Testis (tissue), 3 donors: Measurements from ENCODE around the gene MEGF8. TPM values are rescaled to one million over a fixed set of nuclear protein-coding genes. Genes with fewer than 3 reads are reported as not detected.
A peak's percentile ranks its signal among the peaks of the same experiment; 100 is the strongest.

Experiments
- DNase-seq: peaks from one replicate; pipeline ENCODE4 v3.0.0-alpha.2; 2019
- H3K27ac ChIP-seq, 2 donors: fragments of 200-600 bp; sonication (generic); one replicate each; pipeline ENCODE4 v1.5.1; 2019
- H3K27me3 ChIP-seq: fragments of 200-600 bp; sonication (generic); one replicate; pipeline ENCODE4 v1.5.1; 2019
- H3K36me3 ChIP-seq: fragments of 200-600 bp; sonication (generic); one replicate; pipeline ENCODE4 v1.5.1; 2017; ENCODE audit warnings: low read depth; ENCODE audit errors: missing control alignments
- H3K4me1 ChIP-seq: fragments of 200-600 bp; sonication (generic); one replicate; pipeline ENCODE4 v1.5.1; 2019
- H3K4me3 ChIP-seq, 2 donors: fragments of 200-600 bp; sonication (generic); one replicate each; pipeline ENCODE4 v1.5.1; 2017 to 2019
- H3K9me3 ChIP-seq: fragments of 200-600 bp; sonication (generic); one replicate; pipeline ENCODE4 v1.5.1; 2017
- POLR2A ChIP-seq: fragments of 450-650 bp; IDR thresholded peaks from one replicate; pipeline ENCODE4 v1.6.1; 2017; ENCODE audit warnings: antibody characterized with exemption, mild to moderate bottlenecking, moderate library complexity
- WGBS, 2 donors: methylation state at CpG; one replicate each; pipeline ENCODE4 v1.1.5; 2018; 5-methylcytosine and 5-hydroxymethylcytosine counted together
- intact Hi-C: fragments of 100-400 bp; cut with DNase I; formaldehyde crosslinking; loops from one replicate; pipeline ENCODE4 v1.15.1; 2023; ENCODE audit warnings: low total_unique reads
- polyA plus RNA-seq: library from polyadenylated mRNA; stranded (reverse); fragments of 350-450 nt; fragmentation: Illumina TruSeq; extraction: RNeasy Lipid Tissue Mini Kit (QIAGEN cat#74804); gene quantifications from one replicate; pipeline ENCODE4 v1.2.3, GENCODE V29; 2014; ENCODE audit warnings: low read depth, low replicate concordance; ENCODE audit not compliant: insufficient read depth
- total RNA-seq, 2 donors: library from RNA; depleted of rRNA; stranded (reverse); fragments of >200 nt; gene quantifications; one replicate each; pipeline ENCODE4 v1.2.3, GENCODE V29; 2016
- TF ChIP-seq, protein P1 (sequence below), 3 experiments: fragments of 450-650 bp in 2 of 3; fragments of 200-600 bp in 1 of 3; sonication (generic) in 1 of 3; IDR thresholded peaks; one replicate each; pipeline ENCODE4 v1.5.1; 2016 to 2019; ENCODE audit warnings: antibody characterized with exemption in 3 of 3, mild to moderate bottlenecking in 2 of 3, moderate library complexity in 1 of 3

The MEGF8 gene
- total and polyA plus RNA-seq, 3 donors from 2014 or later = 18.8 to 27.3 (median 26.9) TPM

DNA sequence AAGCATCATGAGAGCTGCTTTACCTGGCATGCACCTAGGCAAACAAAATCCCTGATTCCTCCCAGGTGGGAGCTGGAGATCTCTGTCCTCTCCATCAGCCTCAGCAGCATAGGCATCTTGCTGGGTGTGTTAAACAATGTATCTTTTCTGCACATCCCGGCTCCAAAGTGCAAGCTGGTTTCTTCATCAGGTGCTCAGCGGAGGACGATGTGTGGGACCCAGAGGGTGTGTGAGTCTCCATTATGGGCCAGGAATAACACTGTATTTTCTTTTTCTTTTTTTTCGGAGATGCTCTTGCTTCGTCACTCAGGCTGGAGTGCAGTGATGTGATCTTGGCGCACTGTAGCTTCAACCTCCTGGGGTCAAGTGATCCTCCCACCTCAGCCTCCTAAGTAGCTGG lies 54.7 kb downstream of the MEGF8 start:
- TF ChIP-seq, protein P1, sequence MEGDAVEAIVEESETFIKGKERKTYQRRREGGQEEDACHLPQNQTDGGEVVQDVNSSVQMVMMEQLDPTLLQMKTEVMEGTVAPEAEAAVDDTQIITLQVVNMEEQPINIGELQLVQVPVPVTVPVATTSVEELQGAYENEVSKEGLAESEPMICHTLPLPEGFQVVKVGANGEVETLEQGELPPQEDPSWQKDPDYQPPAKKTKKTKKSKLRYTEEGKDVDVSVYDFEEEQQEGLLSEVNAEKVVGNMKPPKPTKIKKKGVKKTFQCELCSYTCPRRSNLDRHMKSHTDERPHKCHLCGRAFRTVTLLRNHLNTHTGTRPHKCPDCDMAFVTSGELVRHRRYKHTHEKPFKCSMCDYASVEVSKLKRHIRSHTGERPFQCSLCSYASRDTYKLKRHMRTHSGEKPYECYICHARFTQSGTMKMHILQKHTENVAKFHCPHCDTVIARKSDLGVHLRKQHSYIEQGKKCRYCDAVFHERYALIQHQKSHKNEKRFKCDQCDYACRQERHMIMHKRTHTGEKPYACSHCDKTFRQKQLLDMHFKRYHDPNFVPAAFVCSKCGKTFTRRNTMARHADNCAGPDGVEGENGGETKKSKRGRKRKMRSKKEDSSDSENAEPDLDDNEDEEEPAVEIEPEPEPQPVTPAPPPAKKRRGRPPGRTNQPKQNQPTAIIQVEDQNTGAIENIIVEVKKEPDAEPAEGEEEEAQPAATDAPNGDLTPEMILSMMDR (IDR thresholded peaks at IDR 0.05) = no peak
- no peak for TF ChIP-seq POLR2A
- no peak for DNase-seq
- Histone ChIP-seq H3K4me3 (no peak overlapping the region), H3K9me3 (no peaks in the 10 kb centered on the region), H3K27me3 (no peaks in the 10 kb centered on the region), H3K27ac (no peak overlapping the region), H3K4me1 (no peaks in the 10 kb centered on the region), H3K36me3 (no peaks in the 10 kb centered on the region)
- intact Hi-C loops = no loop called here
- WGBS, 2 donors = 71 to 73% methylated on average over 6 of the region's 6 CpGs

DNA sequence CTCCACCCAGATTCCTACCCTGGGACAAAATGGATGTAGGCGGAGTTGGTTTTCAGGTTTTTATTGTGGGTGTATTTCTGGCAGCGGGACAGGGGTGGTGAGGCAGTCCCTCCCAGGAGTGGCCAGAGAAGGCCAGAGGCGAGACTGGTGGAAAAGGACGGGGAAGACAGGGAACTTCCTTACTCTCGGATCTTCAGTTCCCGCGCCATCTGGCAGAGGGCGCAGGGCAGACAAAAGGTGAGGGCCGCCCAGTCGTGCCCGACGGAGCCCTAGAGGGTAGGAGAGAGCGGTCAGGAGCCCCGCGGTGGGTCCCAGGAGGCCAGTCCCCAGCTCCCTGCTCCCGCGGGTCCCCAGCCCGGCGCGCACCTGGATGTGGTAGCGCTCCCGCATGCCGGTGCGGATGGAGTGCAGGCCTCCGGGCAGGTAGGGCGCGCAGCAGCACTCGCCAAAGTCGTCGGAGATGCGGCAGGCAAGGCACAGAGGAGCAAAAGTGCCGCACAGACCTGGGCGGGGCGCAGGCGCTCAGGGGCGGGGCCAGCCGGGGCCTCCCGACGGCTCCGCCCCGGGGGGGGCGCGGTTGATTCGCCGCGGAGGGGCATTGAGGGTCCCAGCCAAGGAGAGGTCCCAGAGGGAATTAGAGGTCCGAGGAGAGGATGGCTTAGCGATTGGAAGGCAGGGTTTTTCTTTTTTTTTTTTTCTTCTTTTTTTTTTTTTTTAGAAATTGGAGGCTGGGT lies 61.7 kb downstream of the MEGF8 start:
- intact Hi-C loops = no loop called here
- Histone ChIP-seq H3K4me1 (peaks cover 4% of the 10 kb centered on the region), H3K27ac (no peak overlapping the region), H3K36me3 (no peaks in the 10 kb centered on the region), H3K9me3 (no peaks in the 10 kb centered on the region), H3K27me3 (no peaks in the 10 kb centered on the region), H3K4me3 (peak overlapping the region; percentile 29 to 47)
- TF ChIP-seq POLR2A = no peak
- TF ChIP-seq, protein P1 (IDR thresholded peaks at IDR 0.05) = peak in 2 of 3 experiments; percentile 33 to 37
- DNase-seq = peak; percentile 75
- 2 to 3% methylated on average over 25 to 48 of the region's 48 CpGs for WGBS, 2 donors

DNA sequence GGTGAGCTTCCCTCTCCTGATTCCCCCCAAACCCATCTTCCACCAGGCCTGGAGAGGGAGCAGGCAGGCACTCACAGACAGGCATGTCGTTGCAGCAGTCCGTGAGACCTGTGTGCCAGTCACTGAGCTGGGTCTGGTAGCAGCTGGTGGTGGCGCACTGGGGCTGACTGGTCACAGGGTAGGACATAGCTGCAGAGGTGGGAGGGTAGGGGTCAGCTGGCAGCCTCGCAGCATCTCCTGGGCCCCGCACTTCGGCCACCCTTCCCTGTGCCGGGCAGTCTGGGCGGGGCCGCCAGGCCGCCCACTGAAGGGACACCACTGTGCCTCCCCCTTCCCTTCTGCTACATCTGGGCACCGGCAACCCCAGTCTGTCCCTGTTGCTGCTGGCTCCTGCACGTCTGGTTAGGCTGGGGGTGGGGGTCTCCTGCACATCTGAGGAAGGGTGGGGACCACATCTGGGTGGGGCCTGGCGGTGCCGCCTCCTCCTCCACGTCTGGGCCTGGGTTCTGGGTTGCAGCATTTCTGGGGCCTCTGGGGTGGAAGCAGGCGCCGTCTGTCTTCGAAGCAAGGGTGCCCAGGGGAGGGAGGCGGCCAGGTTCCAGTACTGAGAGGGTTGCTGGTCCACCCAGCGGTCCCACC lies 63.5 kb downstream of the MEGF8 start:
- no peak for TF ChIP-seq POLR2A
- TF ChIP-seq, protein P1 (IDR thresholded peaks at IDR 0.05) = no peak
- H3K27ac ChIP-seq = no peak overlapping the region
- no peak for DNase-seq
- H3K27me3 ChIP-seq = no peaks in the 10 kb centered on the region
- intact Hi-C loops = no loop called here
- 74 to 83% methylated on average over 16 to 18 of the region's 20 CpGs for WGBS, 2 donors
- no peaks in the 10 kb centered on the region for H3K36me3 ChIP-seq
- no peaks in the 10 kb centered on the region for H3K9me3 ChIP-seq
- no peak overlapping the region for H3K4me3 ChIP-seq
- peaks cover 4% of the 10 kb centered on the region for H3K4me1 ChIP-seq

DNA sequence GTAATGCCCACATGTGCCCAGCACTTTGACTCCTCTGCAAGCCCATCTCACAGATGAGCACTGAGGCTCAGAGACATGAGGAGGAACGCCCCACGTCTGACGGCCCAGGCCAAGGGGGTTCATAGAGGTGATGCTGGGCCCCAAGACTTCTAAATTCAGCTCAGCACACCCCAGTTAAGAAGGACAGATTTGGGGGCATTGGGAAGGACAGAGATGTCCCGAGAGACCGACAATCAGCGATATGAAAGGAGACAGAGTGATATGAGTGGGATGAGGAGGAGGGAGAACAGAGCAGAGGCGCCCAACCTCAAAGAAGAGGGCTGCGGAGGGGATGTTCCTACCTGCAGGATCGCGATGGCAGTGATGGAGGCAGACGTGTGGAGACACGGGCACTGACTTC lies 64.5 kb downstream of the MEGF8 start, which contains the start of gene CNFN:
TSS of gene CNFN (minus strand) at position 399 of the 400 bp plus-strand sequence. CDS start 1,260 bp downstream, outside the sequence.
- H3K4me1 ChIP-seq = peaks cover 4% of the 10 kb centered on the region
- intact Hi-C loops = no loop called here
- H3K27ac ChIP-seq = no peak within 1 kb of the TSS
- 53 to 59% methylated on average over 12 of the region's 12 CpGs for WGBS, 2 donors
- no peaks in the 10 kb centered on the region for H3K27me3 ChIP-seq
- no peak within 1 kb of the TSS for H3K4me3 ChIP-seq
- DNase-seq = no peak
- no peaks in the 10 kb centered on the region for H3K36me3 ChIP-seq
- no peak for TF ChIP-seq POLR2A
- TF ChIP-seq, protein P1 (IDR thresholded peaks at IDR 0.05) = no peak
- no peaks in the 10 kb centered on the region for H3K9me3 ChIP-seq
